Measurements from ENCODE around the gene NEMP2. TPM values are rescaled to one million over a fixed set of nuclear protein-coding genes. Genes with fewer than 3 reads are reported as not detected.

The NEMP2 gene
- polyA plus RNA-seq, 1 donor (not counting 4 experiments of a cell fraction or from before 2014, with no cell fraction given): 2.1 TPM

- H2AFZ ChIP-seq (ENCODE audit: control insufficient read depth, low read length): peak overlapping the region; percentile 14
- no peak overlapping the region for H3K4me3 ChIP-seq (ENCODE audit: control insufficient read depth in 2 of 3, extremely low read depth in 1 of 3, insufficient read depth in 2 of 3, low read depth in 1 of 3, low read length in 3 of 3)
- H4K20me1 ChIP-seq (ENCODE audit: control insufficient read depth, extremely low read depth, insufficient read depth, low read length): no peaks in the 10 kb centered on the region
- no peak for TF ChIP-seq EZH2 (IDR thresholded peaks at IDR 0.05; ENCODE audit: low read length)
- TF ChIP-seq, protein P1, sequence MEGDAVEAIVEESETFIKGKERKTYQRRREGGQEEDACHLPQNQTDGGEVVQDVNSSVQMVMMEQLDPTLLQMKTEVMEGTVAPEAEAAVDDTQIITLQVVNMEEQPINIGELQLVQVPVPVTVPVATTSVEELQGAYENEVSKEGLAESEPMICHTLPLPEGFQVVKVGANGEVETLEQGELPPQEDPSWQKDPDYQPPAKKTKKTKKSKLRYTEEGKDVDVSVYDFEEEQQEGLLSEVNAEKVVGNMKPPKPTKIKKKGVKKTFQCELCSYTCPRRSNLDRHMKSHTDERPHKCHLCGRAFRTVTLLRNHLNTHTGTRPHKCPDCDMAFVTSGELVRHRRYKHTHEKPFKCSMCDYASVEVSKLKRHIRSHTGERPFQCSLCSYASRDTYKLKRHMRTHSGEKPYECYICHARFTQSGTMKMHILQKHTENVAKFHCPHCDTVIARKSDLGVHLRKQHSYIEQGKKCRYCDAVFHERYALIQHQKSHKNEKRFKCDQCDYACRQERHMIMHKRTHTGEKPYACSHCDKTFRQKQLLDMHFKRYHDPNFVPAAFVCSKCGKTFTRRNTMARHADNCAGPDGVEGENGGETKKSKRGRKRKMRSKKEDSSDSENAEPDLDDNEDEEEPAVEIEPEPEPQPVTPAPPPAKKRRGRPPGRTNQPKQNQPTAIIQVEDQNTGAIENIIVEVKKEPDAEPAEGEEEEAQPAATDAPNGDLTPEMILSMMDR (optimal IDR thresholded peaks at IDR 0.05 in 1 of 3, IDR thresholded peaks at IDR 0.05 in 1 of 3, conservative IDR thresholded peaks at IDR 0.05 in 1 of 3; ENCODE audit: extremely low read depth in 1 of 3, insufficient read depth in 2 of 3, low read length in 3 of 3): no peak
- dilution Hi-C loops (cut with MboI; ENCODE audit: extremely low pct_ligation_motif_present, low sequenced_read_pairs): no loop called here
- peak overlapping the region; percentile 81 for H3K27ac ChIP-seq (ENCODE audit: control insufficient read depth, insufficient read depth, low read length)
- no peaks in the 10 kb centered on the region for H3K9me1 ChIP-seq (ENCODE audit: control insufficient read depth, extremely low read depth, insufficient read depth, low read length)
- H3K27me3 ChIP-seq (ENCODE audit: control insufficient read depth, extremely low read depth, insufficient read depth, low read length): no peaks in the 10 kb centered on the region
- peaks cover 41% of the 10 kb centered on the region for H3K4me1 ChIP-seq (ENCODE audit: control insufficient read depth, extremely low read depth, insufficient read depth, low read length)
- no peaks in the 10 kb centered on the region for H3K36me3 ChIP-seq (ENCODE audit: control insufficient read depth in 2 of 2, extremely low read depth in 1 of 2, insufficient read depth in 2 of 2, low read length in 2 of 2)
- no peak overlapping the region for H3K4me2 ChIP-seq (ENCODE audit: control insufficient read depth, extremely low read depth, insufficient read depth, low read depth, low read length)
- H3K9ac ChIP-seq (ENCODE audit: control insufficient read depth, extremely low read depth, insufficient read depth, low read length): no peak overlapping the region
- FAIRE-seq (peak; percentile 52), DNase-seq (ENCODE audit: low read depth, low spot score) (no peak)
- H3K9me3 ChIP-seq (ENCODE audit: control insufficient read depth, low read depth, low read length): no peaks in the 10 kb centered on the region
- H3K79me2 ChIP-seq (ENCODE audit: control insufficient read depth, insufficient read depth, low read length): no peaks in the 10 kb centered on the region
These were observed 45.7 kb upstream of the NEMP2 start for GRCh38 chr2:190579915-190580846.

GRCh38 chr2:190579058-190579410 is 44.5 kb upstream of the NEMP2 start:
- Histone ChIP-seq H3K36me3 (ENCODE audit: control insufficient read depth in 2 of 2, extremely low read depth in 1 of 2, insufficient read depth in 2 of 2, low read length in 2 of 2) (no peaks in the 10 kb centered on the region), H2AFZ (ENCODE audit: control insufficient read depth, low read length) (peak overlapping the region; percentile 52), H3K9ac (ENCODE audit: control insufficient read depth, extremely low read depth, insufficient read depth, low read length) (peak overlapping the region; percentile 58), H3K4me1 (ENCODE audit: control insufficient read depth, extremely low read depth, insufficient read depth, low read length) (peaks cover 45% of the 10 kb centered on the region), H3K4me2 (ENCODE audit: control insufficient read depth, extremely low read depth, insufficient read depth, low read depth, low read length) (peak overlapping the region; percentile 77), H4K20me1 (ENCODE audit: control insufficient read depth, extremely low read depth, insufficient read depth, low read length) (no peaks in the 10 kb centered on the region), H3K4me3 (ENCODE audit: control insufficient read depth in 2 of 3, extremely low read depth in 1 of 3, insufficient read depth in 2 of 3, low read depth in 1 of 3, low read length in 3 of 3) (peak overlapping the region in 1 of 3 experiments; percentile 47), H3K9me3 (ENCODE audit: control insufficient read depth, low read depth, low read length) (no peaks in the 10 kb centered on the region), H3K9me1 (ENCODE audit: control insufficient read depth, extremely low read depth, insufficient read depth, low read length) (no peaks in the 10 kb centered on the region), H3K79me2 (ENCODE audit: control insufficient read depth, insufficient read depth, low read length) (no peaks in the 10 kb centered on the region), H3K27ac (ENCODE audit: control insufficient read depth, insufficient read depth, low read length) (peak overlapping the region; percentile 81), H3K27me3 (ENCODE audit: control insufficient read depth, extremely low read depth, insufficient read depth, low read length) (no peaks in the 10 kb centered on the region)
- dilution Hi-C loops (cut with MboI; ENCODE audit: extremely low pct_ligation_motif_present, low sequenced_read_pairs): no loop called here
- TF ChIP-seq, protein P1 (optimal IDR thresholded peaks at IDR 0.05 in 1 of 3, IDR thresholded peaks at IDR 0.05 in 1 of 3, conservative IDR thresholded peaks at IDR 0.05 in 1 of 3; ENCODE audit: extremely low read depth in 1 of 3, insufficient read depth in 2 of 3, low read length in 3 of 3): no peak
- no peak for TF ChIP-seq EZH2 (IDR thresholded peaks at IDR 0.05; ENCODE audit: low read length)
- FAIRE-seq: no peak
- no peak for DNase-seq (ENCODE audit: low read depth, low spot score)
